Common myeloid progenitor, CD34-positive (primary cell): ENCODE data around the gene CHRNA3.
A peak's percentile ranks its signal among the peaks of the same experiment; 100 is the strongest.

Source experiments
- CTCF ChIA-PET: fragments of 350-600 bp; sonication (Branson Sonifier 250); formaldehyde crosslinking; loops from one replicate; lab custom pipeline; 2021; ENCODE audit warnings: antibody characterized with exemption; lab: Charles Lee
- POLR2A ChIA-PET: fragments of 350-600 bp; sonication (Branson Sonifier 250); formaldehyde crosslinking; loops from one replicate; lab custom pipeline; 2021; ENCODE audit warnings: antibody characterized with exemption; lab: Charles Lee
- DNase-seq, 3 donors: peaks; one replicate each; pipeline versions ENCODE4 v3.0.0 to v3.0.0-alpha.2; 2013
- H3K27ac ChIP-seq, 2 experiments: 1 replicate in 1 of 2; 2 replicates in 1 of 2; pipeline ENCODE4 v1.7.0; 2013; ENCODE audit warnings: inconsistent platforms in 2 of 2, low read length in 2 of 2, mild to moderate bottlenecking in 2 of 2, low read depth in 1 of 2, moderate library complexity in 1 of 2; ENCODE audit not compliant: severe bottlenecking in 2 of 2, insufficient read depth in 1 of 2, poor library complexity in 1 of 2
- H3K27me3 ChIP-seq, 5 experiments: replicated peaks in 2 of 5; 1 replicate in 3 of 5; 2 replicates in 2 of 5; pipeline versions ENCODE4 v1.6.1 to v1.7.0; 2013; ENCODE audit warnings: low read length in 4 of 5, mild to moderate bottlenecking in 2 of 5, moderate library complexity in 2 of 5, inconsistent platforms in 1 of 5; ENCODE audit not compliant: insufficient read depth in 5 of 5, control insufficient read depth in 4 of 5
- H3K36me3 ChIP-seq, 4 experiments: 1 replicate in 2 of 4; 2 replicates in 2 of 4; pipeline versions ENCODE4 v1.6.1 to v1.7.0; 2013; ENCODE audit warnings: low read length in 3 of 4, control low read depth in 1 of 4, mild to moderate bottlenecking in 1 of 4; ENCODE audit not compliant: control insufficient read depth in 4 of 4, insufficient read depth in 4 of 4
- H3K4me1 ChIP-seq, 4 experiments: 1 replicate in 3 of 4; 2 replicates in 1 of 4; pipeline versions ENCODE4 v1.6.1 to v1.7.1; 2013; ENCODE audit warnings: low read length in 3 of 4, mild to moderate bottlenecking in 3 of 4, control low read depth in 1 of 4, inconsistent platforms in 1 of 4, moderate library complexity in 1 of 4; ENCODE audit not compliant: control insufficient read depth in 4 of 4, insufficient read depth in 4 of 4; ENCODE audit errors: control extremely low read depth in 1 of 4
- H3K4me3 ChIP-seq, 7 experiments: 1 replicate in 4 of 7; 2 replicates in 3 of 7; pipeline versions ENCODE4 v1.5.1 to v1.7.0; 2013; ENCODE audit warnings: mild to moderate bottlenecking in 7 of 7, low read length in 6 of 7, moderate library complexity in 6 of 7, inconsistent platforms in 2 of 7, low read depth in 2 of 7, control low read depth in 1 of 7; ENCODE audit not compliant: insufficient read depth in 4 of 7, control insufficient read depth in 1 of 7; ENCODE audit errors: extremely low read depth in 1 of 7
- H3K9me3 ChIP-seq, 5 experiments: 1 replicate in 4 of 5; 2 replicates in 1 of 5; pipeline versions ENCODE4 v1.6.1 to v1.7.1; 2013; ENCODE audit warnings: low read length in 4 of 5, mild to moderate bottlenecking in 2 of 5, inconsistent platforms in 1 of 5, low read depth in 1 of 5, moderate library complexity in 1 of 5; ENCODE audit not compliant: control insufficient read depth in 4 of 5, insufficient read depth in 2 of 5; ENCODE audit errors: control extremely low read depth in 1 of 5
- WGBS: methylation state at CpG from one replicate; pipeline ENCODE4 v1.1.5; 2013; ENCODE audit not compliant: insufficient coverage; 5-methylcytosine and 5-hydroxymethylcytosine counted together

The CHRNA3 gene

DNA sequence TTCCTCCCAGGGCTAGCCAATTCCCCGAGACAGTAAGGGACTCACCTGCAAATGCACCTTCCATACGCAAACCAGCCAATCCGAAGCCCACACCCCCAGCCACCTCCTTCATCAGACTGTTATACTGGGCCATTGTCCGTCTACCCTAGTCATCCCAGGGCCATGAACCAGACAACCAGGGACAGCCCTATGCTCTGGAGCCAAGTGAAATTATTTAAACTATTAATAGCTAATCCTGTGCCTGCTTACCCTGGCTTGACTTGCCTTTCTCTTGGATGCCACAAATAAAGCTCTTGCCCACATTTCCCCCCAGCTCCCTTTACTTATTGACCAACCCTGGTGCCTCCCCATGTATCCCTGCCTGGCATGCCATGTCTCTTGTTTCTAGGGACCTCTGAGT is 24.2 kb upstream of the CHRNA3 start:
- Histone ChIP-seq H3K4me1 (peaks cover 0 to 14% (median 12%) of the 10 kb centered on the region in 4 experiments), H3K9me3 (no peaks in the 10 kb centered on the region), H3K36me3 (no peaks in the 10 kb centered on the region), H3K4me3 (no peak overlapping the region), H3K27ac (no peak overlapping the region), H3K27me3 (peaks cover 0 to 8% (median 0%) of the 10 kb centered on the region in 5 experiments)
- ChIA-PET POLR2A (no interaction called here), CTCF (no interaction called here)
- WGBS: 100% methylated on average over 4 of the region's 4 CpGs
- DNase-seq: no peak

DNA sequence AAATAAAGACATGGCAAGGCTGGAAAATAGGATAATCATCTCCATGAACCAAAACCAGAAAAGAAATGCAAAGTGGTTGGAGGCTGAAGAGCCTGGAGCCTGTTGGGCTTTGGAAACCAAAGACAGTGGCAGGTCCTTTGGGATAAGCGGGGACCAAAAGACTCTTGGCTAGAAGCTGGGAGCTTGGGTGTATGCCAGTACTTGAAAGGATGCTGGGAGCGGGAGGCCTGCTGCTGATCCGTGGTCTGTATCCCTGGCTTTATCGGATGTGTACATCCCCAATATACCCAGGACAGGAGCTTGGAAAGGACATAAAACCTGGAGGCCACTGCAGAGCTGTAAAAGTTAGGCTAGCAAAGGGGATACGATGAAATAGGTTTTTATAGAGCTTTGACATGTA is 21.5 kb upstream of the CHRNA3 start:
- DNase-seq: no peak
- H3K36me3 ChIP-seq: no peaks in the 10 kb centered on the region
- H3K4me1 ChIP-seq: peaks cover 0 to 14% (median 12%) of the 10 kb centered on the region in 4 experiments
- WGBS: 98% methylated on average over 4 of the region's 5 CpGs
- ChIA-PET POLR2A (no interaction called here), CTCF (interaction anchor here (1.4 kb wide), 1 partner anchor 8 kb away, joined by 4 read pairs; no protein-coding TSS in a partner anchor)
- H3K27me3 ChIP-seq: peaks cover 0 to 8% (median 0%) of the 10 kb centered on the region in 5 experiments
- no peak overlapping the region for H3K27ac ChIP-seq
- H3K9me3 ChIP-seq: no peaks in the 10 kb centered on the region
- no peak overlapping the region for H3K4me3 ChIP-seq

DNA sequence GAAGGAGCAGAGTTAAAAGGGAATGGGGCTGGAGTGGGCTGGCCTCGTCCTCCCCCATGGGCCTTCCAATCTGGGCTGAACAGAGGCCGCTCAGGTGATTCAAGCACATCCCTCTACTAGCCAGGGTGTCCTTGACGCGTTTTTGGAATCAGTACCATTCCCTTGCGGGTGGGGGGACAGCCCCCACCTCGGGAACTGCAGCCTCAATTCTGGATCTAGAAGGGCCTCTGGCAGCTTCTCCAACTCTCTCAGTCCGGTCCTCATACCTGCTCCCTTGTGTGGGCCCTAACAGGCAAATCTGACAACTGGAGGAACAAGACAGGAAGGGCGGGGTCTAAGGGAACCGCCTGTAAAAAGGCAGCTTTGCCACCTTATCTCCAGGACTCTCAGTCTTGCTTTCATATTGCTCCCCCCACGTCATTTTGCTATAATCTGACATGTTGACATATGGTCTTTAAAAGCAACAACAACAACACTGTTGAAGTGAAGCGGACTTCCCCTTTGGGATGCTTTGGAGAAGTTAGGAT is 21.0 kb upstream of the CHRNA3 start:
- H3K36me3 ChIP-seq: no peaks in the 10 kb centered on the region
- WGBS: 74% methylated on average over 10 of the region's 11 CpGs
- no peak overlapping the region for H3K27ac ChIP-seq
- ChIA-PET POLR2A (no interaction called here), CTCF (interaction anchor here (0.8 to 7.1 kb wide), 3 partner anchors 9 to 68 kb away, joined by 4 to 83 read pairs (median 4); no protein-coding TSS in a partner anchor)
- peak overlapping the region in 1 of 7 experiments; percentile 77 for H3K4me3 ChIP-seq
- H3K9me3 ChIP-seq: no peaks in the 10 kb centered on the region
- H3K4me1 ChIP-seq: peaks cover 0 to 14% (median 12%) of the 10 kb centered on the region in 4 experiments
- DNase-seq: no peak
- H3K27me3 ChIP-seq: peaks cover 0 to 8% (median 0%) of the 10 kb centered on the region in 5 experiments

DNA sequence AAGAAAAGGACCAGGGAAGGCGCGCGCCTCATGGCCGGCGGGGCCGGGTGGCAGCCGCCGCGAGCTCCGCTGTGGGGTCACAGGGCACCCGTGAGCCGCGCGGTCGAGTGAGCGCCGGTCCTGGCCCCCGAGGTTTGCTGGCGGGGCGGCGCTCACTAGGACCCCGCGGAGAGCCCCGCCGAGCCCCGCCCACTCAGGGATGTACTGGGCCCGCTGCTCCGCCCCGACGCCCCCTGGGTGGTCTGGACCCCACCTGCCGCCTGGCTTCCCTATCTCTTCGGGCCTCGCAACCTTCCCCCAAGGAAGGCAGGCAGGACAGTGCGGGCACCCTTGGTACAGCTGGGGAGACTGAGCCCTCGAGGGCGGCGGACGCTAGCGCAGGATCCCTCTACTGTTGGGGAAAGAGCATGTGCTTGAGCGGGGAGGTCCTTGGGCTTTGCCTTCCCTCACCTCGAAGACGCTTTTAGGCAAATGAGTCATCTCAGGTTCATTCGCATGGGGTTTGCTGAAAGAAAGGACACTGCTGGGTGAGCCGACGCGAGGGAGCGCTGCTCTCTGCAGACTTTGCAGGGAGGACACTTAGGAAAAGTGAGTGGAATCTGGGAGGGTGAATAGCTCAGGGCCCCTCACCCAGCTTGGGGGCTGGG is 20.4 kb upstream of the CHRNA3 start, which contains the start of gene CHRNB4:
CHRNB4 (minus strand) TSS at position 109 of the 647 bp plus-strand sequence; CDS start at position 32, 77 bp downstream.
- CTCF ChIA-PET: interaction anchor here (0.8 to 7.1 kb wide), 3 partner anchors 9 to 68 kb away, joined by 4 to 83 read pairs (median 4); no protein-coding TSS in a partner anchor
- DNase-seq: peak in 2 of 3 donors; percentile 48 to 59
- no peaks in the 10 kb centered on the region for H3K36me3 ChIP-seq
- WGBS: 16% methylated on average over 44 of the region's 47 CpGs
- no peak within 1 kb of the TSS for H3K27ac ChIP-seq
- H3K9me3 ChIP-seq: no peaks in the 10 kb centered on the region
- peaks cover 0 to 8% (median 0%) of the 10 kb centered on the region in 5 experiments for H3K27me3 ChIP-seq
- peaks cover 0 to 14% (median 12%) of the 10 kb centered on the region in 4 experiments for H3K4me1 ChIP-seq
- H3K4me3 ChIP-seq: peak within 1 kb of the TSS; percentile 32 to 77 (median 62)
- POLR2A ChIA-PET: no interaction called here

DNA sequence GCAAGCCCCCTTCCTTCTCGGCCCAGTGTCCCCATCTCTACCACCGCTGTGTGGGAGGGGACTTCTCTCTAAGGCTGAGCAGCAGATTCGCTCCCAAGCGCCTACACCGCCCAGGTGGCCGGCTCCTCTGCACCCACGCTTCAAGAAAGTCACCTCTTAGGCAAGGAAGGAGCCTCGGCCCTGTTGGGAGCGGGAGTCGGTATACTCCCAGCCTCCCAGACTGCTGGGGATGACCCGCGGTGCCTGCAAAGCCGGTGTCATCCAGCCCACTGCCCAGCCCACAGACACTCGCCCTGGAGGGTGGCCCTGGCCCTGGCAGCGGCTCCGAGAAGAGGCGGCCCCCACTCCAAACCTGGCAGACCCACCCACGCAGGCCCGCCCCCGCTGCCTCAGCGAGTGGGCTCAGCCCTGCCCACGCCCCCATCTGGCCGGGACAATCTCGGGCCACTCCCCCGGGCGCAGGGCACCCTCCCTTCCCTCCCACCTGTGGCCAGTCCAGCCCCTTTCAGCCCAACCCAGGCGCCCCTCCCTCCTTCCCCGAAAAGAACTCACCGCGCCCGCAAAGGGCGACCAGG is 19.8 kb upstream of the CHRNA3 start:
- H3K4me1 ChIP-seq: peaks cover 0 to 14% (median 12%) of the 10 kb centered on the region in 4 experiments
- H3K27ac ChIP-seq: no peak overlapping the region
- H3K4me3 ChIP-seq: peak overlapping the region; percentile 32 to 77 (median 62)
- ChIA-PET CTCF (interaction anchor here (0.8 to 7.1 kb wide), 10 partner anchors 10 to 110 kb away, joined by 3 to 83 read pairs (median 4); no protein-coding TSS in a partner anchor), POLR2A (no interaction called here)
- H3K36me3 ChIP-seq: no peaks in the 10 kb centered on the region
- no peak for DNase-seq
- H3K27me3 ChIP-seq: peaks cover 0 to 8% (median 0%) of the 10 kb centered on the region in 5 experiments
- no peaks in the 10 kb centered on the region for H3K9me3 ChIP-seq
- WGBS: 23% methylated on average over 23 of the region's 32 CpGs

- no peak overlapping the region for H3K27ac ChIP-seq
- CTCF ChIA-PET: interaction anchor here (0.9 to 7.1 kb wide), 20 partner anchors 8 to 328 kb away, joined by 3 to 83 read pairs (median 4); partner anchors contain the start of gene ADAMTS7
- no peaks in the 10 kb centered on the region for H3K9me3 ChIP-seq
- peak; percentile 63 to 78 (median 71) for DNase-seq
- peaks cover 0 to 8% (median 0%) of the 10 kb centered on the region in 5 experiments for H3K27me3 ChIP-seq
- H3K36me3 ChIP-seq: no peaks in the 10 kb centered on the region
- H3K4me3 ChIP-seq: no peak overlapping the region
- WGBS: 46% methylated on average over 4 of the region's 4 CpGs
- POLR2A ChIA-PET: no interaction called here
- H3K4me1 ChIP-seq: peaks cover 0 to 14% (median 12%) of the 10 kb centered on the region in 4 experiments
Observed at GRCh38 chr15:78638658-78639314, 18.0 kb upstream of the CHRNA3 start.
